Hematopoietic multipotent progenitor cell treated with erythropoietin and hydrocortisone succinate and interleukin-3 and kit ligand, for 17 days (in vitro differentiated cells): ENCODE measurements around the gene MKNK1.

Source experiments
- DNase-seq: peaks from one replicate; pipeline ENCODE4 v3.0.0-alpha.2; 2015; ENCODE audit warnings: low spot score

MKNK1 gene

GRCh38 chr1:46618754-46619415 lies 14.8 kb upstream of the MKNK1 start:
- DNase-seq: no peak

- no peak for DNase-seq
Observed at GRCh38 chr1:46617833-46618232, 13.8 kb upstream of the MKNK1 start.

GRCh38 chr1:46617108-46617800 lies 13.2 kb upstream of the MKNK1 start:
- no peak for DNase-seq

GRCh38 chr1:46616277-46617107 lies 12.4 kb upstream of the MKNK1 start, which contains the start of gene MOB3C:
Gene MOB3C, minus strand, starts transcription at chr1:46616811. Its CDS starts 3,490 bp downstream, at chr1:46613321.
- peak; percentile 71 for DNase-seq

- DNase-seq: peak; percentile 44
Observed at GRCh38 chr1:46615735-46616134, 11.7 kb upstream of the MKNK1 start.

GRCh38 chr1:46615088-46615487 lies 11.0 kb upstream of the MKNK1 start:
- no peak for DNase-seq

- no peak for DNase-seq
Observed at GRCh38 chr1:46614604-46614984, 10.5 kb upstream of the MKNK1 start.

GRCh38 chr1:46613661-46614603 lies 9.9 kb upstream of the MKNK1 start:
- DNase-seq: peak; percentile 83

GRCh38 chr1:46612937-46613660 lies 9.0 kb upstream of the MKNK1 start:
- peak; percentile 41 for DNase-seq

- peak; percentile 92 for DNase-seq
Observed at GRCh38 chr1:46611691-46612221, 7.7 kb upstream of the MKNK1 start.

GRCh38 chr1:46607345-46608130 lies 3.5 kb upstream of the MKNK1 start:
- no peak for DNase-seq

GRCh38 chr1:46606255-46606965 lies 2.3 kb upstream of the MKNK1 start:
- DNase-seq: peak; percentile 10

- peak; percentile 44 for DNase-seq
Observed at GRCh38 chr1:46605232-46605631, 1.2 kb upstream of the MKNK1 start.

GRCh38 chr1:46603481-46603857 lies 599 bp downstream of the MKNK1 start:
- no peak for DNase-seq

GRCh38 chr1:46601257-46602007 lies 2.6 kb downstream of the MKNK1 start:
- no peak for DNase-seq

- DNase-seq: no peak
Observed at GRCh38 chr1:46599059-46599970, 4.8 kb downstream of the MKNK1 start.

GRCh38 chr1:46596846-46597245 lies 7.2 kb downstream of the MKNK1 start:
- DNase-seq: no peak
